HEK293 (cell line): Measurements from ENCODE around the gene PTPN6.

Source experiments
- GLI2 ChIP-seq: fragments of 450-650 bp; formaldehyde crosslinking; IDR thresholded peaks from 2 replicates; pipeline ENCODE4; 2017; ENCODE audit warnings: missing biosample characterization, missing genetic modification characterization, low read depth, borderline replicate concordance
- HOXC10 ChIP-seq: sonication (generic); formaldehyde crosslinking; IDR thresholded peaks from 2 replicates; pipeline ENCODE4 v1.8.1; 2023; ENCODE audit warnings: mild to moderate bottlenecking, missing genetic modification reagents
- KLF1 ChIP-seq: fragments of 450-650 bp; formaldehyde crosslinking; IDR thresholded peaks from 2 replicates; pipeline ENCODE4 v1.5.1; 2016; ENCODE audit warnings: missing biosample characterization, missing genetic modification characterization
- REPIN1 ChIP-seq: fragments of 450-650 bp; formaldehyde crosslinking; IDR thresholded peaks from 2 replicates; pipeline ENCODE4 v1.5.1; 2017; ENCODE audit warnings: missing biosample characterization, missing genetic modification characterization, low read depth
- SETDB1 ChIP-seq: IDR thresholded peaks from one replicate; pipeline ENCODE4 v1.6.1; 2017; ENCODE audit warnings: mild to moderate bottlenecking, low read length, moderate library complexity, mixed read lengths; ENCODE audit not compliant: insufficient read length
- SP3 ChIP-seq: fragments of 450-650 bp; formaldehyde crosslinking; IDR thresholded peaks from 2 replicates; pipeline ENCODE4 v1.5.1; 2016; ENCODE audit warnings: missing biosample characterization, missing genetic modification characterization
- ZBTB17 ChIP-seq: fragments of 450-650 bp; formaldehyde crosslinking; IDR thresholded peaks from 2 replicates; pipeline ENCODE4 v1.5.1; 2016; ENCODE audit warnings: missing biosample characterization, missing genetic modification characterization
- ZBTB7A ChIP-seq: fragments of 450-650 bp; formaldehyde crosslinking; IDR thresholded peaks from 2 replicates; pipeline ENCODE4 v1.5.1; 2016; ENCODE audit warnings: low read depth, missing biosample characterization, missing genetic modification characterization
- ZFP37 ChIP-seq: fragments of 450-650 bp; formaldehyde crosslinking; IDR thresholded peaks from 2 replicates; pipeline ENCODE4 v1.5.1; 2016; ENCODE audit warnings: missing biosample characterization, missing genetic modification characterization
- ZIC2 ChIP-seq: fragments of 450-650 bp; formaldehyde crosslinking; IDR thresholded peaks from 2 replicates; pipeline ENCODE4 v1.5.1; 2016; ENCODE audit warnings: missing biosample characterization, missing genetic modification characterization
- ZNF169 ChIP-seq: fragments of 450-650 bp; formaldehyde crosslinking; IDR thresholded peaks from 2 replicates; pipeline ENCODE4 v1.5.1; 2016; ENCODE audit warnings: missing biosample characterization, missing genetic modification characterization
- ZNF223 ChIP-seq: fragments of 450-650 bp; formaldehyde crosslinking; IDR thresholded peaks from 2 replicates; pipeline ENCODE4 v1.5.1; 2016; ENCODE audit warnings: missing biosample characterization, missing genetic modification characterization
- ZNF248 ChIP-seq: fragments of 450-650 bp; formaldehyde crosslinking; IDR thresholded peaks from 2 replicates; pipeline ENCODE4 v1.5.1; 2017; ENCODE audit warnings: missing biosample characterization, missing genetic modification characterization
- ZNF324 ChIP-seq: fragments of 450-650 bp; formaldehyde crosslinking; IDR thresholded peaks from 2 replicates; pipeline ENCODE4 v1.5.1; 2016; ENCODE audit warnings: missing biosample characterization, missing genetic modification characterization
- ZNF335 ChIP-seq: fragments of 450-650 bp; formaldehyde crosslinking; conservative IDR thresholded peaks from 2 replicates; pipeline ENCODE4 v1.5.1; 2016; ENCODE audit warnings: missing biosample characterization, missing genetic modification characterization
- ZNF341 ChIP-seq: fragments of 450-650 bp; formaldehyde crosslinking; IDR thresholded peaks from 2 replicates; pipeline ENCODE4; 2016; ENCODE audit warnings: low read depth, missing biosample characterization, missing genetic modification characterization
- ZNF37A ChIP-seq: fragments of 450-650 bp; IDR thresholded peaks from 2 replicates; pipeline ENCODE4 v1.5.1; 2018; ENCODE audit warnings: missing biosample characterization, missing genetic modification characterization
- ZNF560 ChIP-seq: fragments of 450-650 bp; formaldehyde crosslinking; IDR thresholded peaks from 2 replicates; pipeline ENCODE4 v1.5.1; 2017; ENCODE audit warnings: missing biosample characterization, missing genetic modification characterization, borderline replicate concordance
- ZNF596 ChIP-seq: fragments of 450-650 bp; IDR thresholded peaks from 2 replicates; pipeline ENCODE4 v1.5.0; 2018; ENCODE audit warnings: missing biosample characterization, mild to moderate bottlenecking, missing genetic modification characterization, moderate library complexity
- ZNF626 ChIP-seq: fragments of 450-650 bp; sonication (Bioruptor Pico); formaldehyde crosslinking; IDR thresholded peaks from 2 replicates; pipeline ENCODE4 v1.5.1; 2018; ENCODE audit warnings: missing biosample characterization, missing genetic modification characterization, inconsistent platforms
- ZNF654 ChIP-seq: fragments of 450-650 bp; formaldehyde crosslinking; IDR thresholded peaks from 2 replicates; pipeline ENCODE4 v1.5.1; 2016; ENCODE audit warnings: low read depth, missing biosample characterization, missing genetic modification characterization
- ZNF701 ChIP-seq: fragments of 450-650 bp; formaldehyde crosslinking; IDR thresholded peaks from 2 replicates; pipeline ENCODE4 v1.5.1; 2016; ENCODE audit warnings: missing biosample characterization, missing genetic modification characterization
- ZNF747 ChIP-seq: fragments of 450-650 bp; formaldehyde crosslinking; IDR thresholded peaks from 2 replicates; pipeline ENCODE4 v1.5.1; 2016; ENCODE audit warnings: missing biosample characterization, missing genetic modification characterization
- ZNF837 ChIP-seq: fragments of 450-650 bp; formaldehyde crosslinking; IDR thresholded peaks from 2 replicates; pipeline ENCODE4 v1.5.1; 2016; ENCODE audit warnings: missing biosample characterization, missing genetic modification characterization
- TF ChIP-seq, protein P1 (sequence below): fragments of 450-650 bp; formaldehyde crosslinking; IDR thresholded peaks from 2 replicates; pipeline ENCODE4 v1.5.1; 2016; ENCODE audit warnings: missing biosample characterization, missing genetic modification characterization
- TF ChIP-seq, protein P2 (sequence below): fragments of 450-650 bp; formaldehyde crosslinking; IDR thresholded peaks from 2 replicates; pipeline ENCODE4 v1.5.1; 2017; ENCODE audit warnings: missing biosample characterization, missing genetic modification characterization
- TF ChIP-seq, protein P3 (sequence below): fragments of 450-650 bp; IDR thresholded peaks from 2 replicates; pipeline ENCODE4 v1.5.1; 2018; ENCODE audit warnings: missing biosample characterization, missing genetic modification characterization
- TF ChIP-seq, protein P4 (sequence below): fragments of 450-650 bp; formaldehyde crosslinking; IDR thresholded peaks from 2 replicates; pipeline ENCODE4 v1.5.1; 2016; ENCODE audit warnings: missing biosample characterization, missing genetic modification characterization
- TF ChIP-seq, protein P5 (sequence below): fragments of 450-650 bp; formaldehyde crosslinking; IDR thresholded peaks from 2 replicates; pipeline ENCODE4 v1.5.1; 2016; ENCODE audit warnings: missing biosample characterization, missing genetic modification characterization

The PTPN6 gene

DNA sequence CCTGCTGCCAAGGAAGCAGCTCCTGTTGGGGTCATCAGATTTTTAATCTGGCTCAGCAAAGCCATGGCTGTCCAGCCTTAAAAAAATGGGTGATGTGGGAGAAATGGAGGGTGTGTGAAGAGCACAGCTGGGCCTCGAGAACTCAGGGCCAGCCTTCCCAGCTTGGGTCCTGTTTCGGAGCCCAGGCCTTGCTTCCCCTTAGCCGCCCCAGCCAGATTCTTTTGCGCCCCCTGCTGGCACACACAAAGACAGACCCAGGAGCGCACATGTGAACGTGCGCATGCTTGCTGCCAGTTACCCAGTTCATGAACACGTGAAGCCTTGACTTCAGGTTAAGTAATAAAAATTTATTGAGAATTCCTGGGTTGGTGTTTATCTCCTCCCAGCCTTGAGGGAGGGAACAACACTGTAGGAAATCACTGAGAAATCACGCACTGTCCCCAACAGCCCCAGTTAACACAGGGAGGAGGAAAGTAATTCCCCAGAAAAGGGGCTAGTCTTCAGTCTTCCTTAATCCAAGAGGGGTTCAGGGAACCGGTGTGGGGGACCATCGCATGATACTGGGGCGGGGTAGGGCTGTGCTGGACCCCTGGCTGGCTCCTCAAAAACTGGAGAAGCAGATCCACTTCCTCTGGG lies 14.0 kb downstream of the PTPN6 start (continued):
- TF ChIP-seq, protein P1, sequence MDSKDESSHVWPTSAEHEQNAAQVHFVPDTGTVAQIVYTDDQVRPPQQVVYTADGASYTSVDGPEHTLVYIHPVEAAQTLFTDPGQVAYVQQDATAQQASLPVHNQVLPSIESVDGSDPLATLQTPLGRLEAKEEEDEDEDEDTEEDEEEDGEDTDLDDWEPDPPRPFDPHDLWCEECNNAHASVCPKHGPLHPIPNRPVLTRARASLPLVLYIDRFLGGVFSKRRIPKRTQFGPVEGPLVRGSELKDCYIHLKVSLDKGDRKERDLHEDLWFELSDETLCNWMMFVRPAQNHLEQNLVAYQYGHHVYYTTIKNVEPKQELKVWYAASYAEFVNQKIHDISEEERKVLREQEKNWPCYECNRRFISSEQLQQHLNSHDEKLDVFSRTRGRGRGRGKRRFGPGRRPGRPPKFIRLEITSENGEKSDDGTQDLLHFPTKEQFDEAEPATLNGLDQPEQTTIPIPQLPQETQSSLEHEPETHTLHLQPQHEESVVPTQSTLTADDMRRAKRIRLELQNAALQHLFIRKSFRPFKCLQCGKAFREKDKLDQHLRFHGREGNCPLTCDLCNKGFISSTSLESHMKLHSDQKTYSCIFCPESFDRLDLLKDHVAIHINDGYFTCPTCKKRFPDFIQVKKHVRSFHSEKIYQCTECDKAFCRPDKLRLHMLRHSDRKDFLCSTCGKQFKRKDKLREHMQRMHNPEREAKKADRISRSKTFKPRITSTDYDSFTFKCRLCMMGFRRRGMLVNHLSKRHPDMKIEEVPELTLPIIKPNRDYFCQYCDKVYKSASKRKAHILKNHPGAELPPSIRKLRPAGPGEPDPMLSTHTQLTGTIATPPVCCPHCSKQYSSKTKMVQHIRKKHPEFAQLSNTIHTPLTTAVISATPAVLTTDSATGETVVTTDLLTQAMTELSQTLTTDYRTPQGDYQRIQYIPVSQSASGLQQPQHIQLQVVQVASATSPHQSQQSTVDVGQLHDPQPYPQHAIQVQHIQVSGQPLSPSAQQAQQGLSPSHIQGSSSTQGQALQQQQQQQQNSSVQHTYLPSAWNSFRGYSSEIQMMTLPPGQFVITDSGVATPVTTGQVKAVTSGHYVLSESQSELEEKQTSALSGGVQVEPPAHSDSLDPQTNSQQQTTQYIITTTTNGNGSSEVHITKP, result no peak
- TF ChIP-seq ZNF654 (tag by site-specific recombination), result peak; percentile 69
- TF ChIP-seq ZBTB7A (tag by site-specific recombination), result no peak
- TF ChIP-seq ZNF37A (tag by site-specific recombination), result no peak
- TF ChIP-seq ZNF596 (tag by site-specific recombination), result no peak
- no peak for TF ChIP-seq ZNF223
- TF ChIP-seq, protein P2, sequence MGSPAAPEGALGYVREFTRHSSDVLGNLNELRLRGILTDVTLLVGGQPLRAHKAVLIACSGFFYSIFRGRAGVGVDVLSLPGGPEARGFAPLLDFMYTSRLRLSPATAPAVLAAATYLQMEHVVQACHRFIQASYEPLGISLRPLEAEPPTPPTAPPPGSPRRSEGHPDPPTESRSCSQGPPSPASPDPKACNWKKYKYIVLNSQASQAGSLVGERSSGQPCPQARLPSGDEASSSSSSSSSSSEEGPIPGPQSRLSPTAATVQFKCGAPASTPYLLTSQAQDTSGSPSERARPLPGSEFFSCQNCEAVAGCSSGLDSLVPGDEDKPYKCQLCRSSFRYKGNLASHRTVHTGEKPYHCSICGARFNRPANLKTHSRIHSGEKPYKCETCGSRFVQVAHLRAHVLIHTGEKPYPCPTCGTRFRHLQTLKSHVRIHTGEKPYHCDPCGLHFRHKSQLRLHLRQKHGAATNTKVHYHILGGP, result no peak
- peak; percentile 89 for TF ChIP-seq ZNF335
- TF ChIP-seq ZNF248 (tag by site-specific recombination), result no peak
- TF ChIP-seq ZNF701 (tag by site-specific recombination), result no peak
- TF ChIP-seq ZFP37, result peak; percentile 68; the same call in 1 of the 2 replicates
- TF ChIP-seq ZNF169, result no peak
- TF ChIP-seq ZNF747 (tag by site-specific recombination), result no peak
- no peak for TF ChIP-seq ZNF626 (tag by site-specific recombination)
- TF ChIP-seq KLF1, result peak; percentile 9; the same call in 1 of the 2 replicates
- TF ChIP-seq ZNF560 (tag by site-specific recombination), result no peak
- peak; percentile 25; the same call in 1 of the 2 replicates for TF ChIP-seq SP3 (tag by site-specific recombination)
- no peak for TF ChIP-seq SETDB1
- TF ChIP-seq ZNF324 (tag by site-specific recombination), result no peak
- no peak for TF ChIP-seq HOXC10 (CRISPR knock-in tag)
- no peak for TF ChIP-seq ZNF837 (tag by site-specific recombination)
- TF ChIP-seq GLI2, result no peak
- peak; percentile 50 for TF ChIP-seq ZNF341 (tag by site-specific recombination)
- TF ChIP-seq, protein P3, sequence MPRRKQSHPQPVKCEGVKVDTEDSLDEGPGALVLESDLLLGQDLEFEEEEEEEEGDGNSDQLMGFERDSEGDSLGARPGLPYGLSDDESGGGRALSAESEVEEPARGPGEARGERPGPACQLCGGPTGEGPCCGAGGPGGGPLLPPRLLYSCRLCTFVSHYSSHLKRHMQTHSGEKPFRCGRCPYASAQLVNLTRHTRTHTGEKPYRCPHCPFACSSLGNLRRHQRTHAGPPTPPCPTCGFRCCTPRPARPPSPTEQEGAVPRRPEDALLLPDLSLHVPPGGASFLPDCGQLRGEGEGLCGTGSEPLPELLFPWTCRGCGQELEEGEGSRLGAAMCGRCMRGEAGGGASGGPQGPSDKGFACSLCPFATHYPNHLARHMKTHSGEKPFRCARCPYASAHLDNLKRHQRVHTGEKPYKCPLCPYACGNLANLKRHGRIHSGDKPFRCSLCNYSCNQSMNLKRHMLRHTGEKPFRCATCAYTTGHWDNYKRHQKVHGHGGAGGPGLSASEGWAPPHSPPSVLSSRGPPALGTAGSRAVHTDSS, result no peak
- TF ChIP-seq, protein P4, sequence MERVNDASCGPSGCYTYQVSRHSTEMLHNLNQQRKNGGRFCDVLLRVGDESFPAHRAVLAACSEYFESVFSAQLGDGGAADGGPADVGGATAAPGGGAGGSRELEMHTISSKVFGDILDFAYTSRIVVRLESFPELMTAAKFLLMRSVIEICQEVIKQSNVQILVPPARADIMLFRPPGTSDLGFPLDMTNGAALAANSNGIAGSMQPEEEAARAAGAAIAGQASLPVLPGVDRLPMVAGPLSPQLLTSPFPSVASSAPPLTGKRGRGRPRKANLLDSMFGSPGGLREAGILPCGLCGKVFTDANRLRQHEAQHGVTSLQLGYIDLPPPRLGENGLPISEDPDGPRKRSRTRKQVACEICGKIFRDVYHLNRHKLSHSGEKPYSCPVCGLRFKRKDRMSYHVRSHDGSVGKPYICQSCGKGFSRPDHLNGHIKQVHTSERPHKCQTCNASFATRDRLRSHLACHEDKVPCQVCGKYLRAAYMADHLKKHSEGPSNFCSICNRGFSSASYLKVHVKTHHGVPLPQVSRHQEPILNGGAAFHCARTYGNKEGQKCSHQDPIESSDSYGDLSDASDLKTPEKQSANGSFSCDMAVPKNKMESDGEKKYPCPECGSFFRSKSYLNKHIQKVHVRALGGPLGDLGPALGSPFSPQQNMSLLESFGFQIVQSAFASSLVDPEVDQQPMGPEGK (tag by site-specific recombination), result peak; percentile 54
- no peak for TF ChIP-seq REPIN1 (tag by site-specific recombination)
- TF ChIP-seq ZIC2 (tag by site-specific recombination), result peak; percentile 92
- TF ChIP-seq, protein P5, sequence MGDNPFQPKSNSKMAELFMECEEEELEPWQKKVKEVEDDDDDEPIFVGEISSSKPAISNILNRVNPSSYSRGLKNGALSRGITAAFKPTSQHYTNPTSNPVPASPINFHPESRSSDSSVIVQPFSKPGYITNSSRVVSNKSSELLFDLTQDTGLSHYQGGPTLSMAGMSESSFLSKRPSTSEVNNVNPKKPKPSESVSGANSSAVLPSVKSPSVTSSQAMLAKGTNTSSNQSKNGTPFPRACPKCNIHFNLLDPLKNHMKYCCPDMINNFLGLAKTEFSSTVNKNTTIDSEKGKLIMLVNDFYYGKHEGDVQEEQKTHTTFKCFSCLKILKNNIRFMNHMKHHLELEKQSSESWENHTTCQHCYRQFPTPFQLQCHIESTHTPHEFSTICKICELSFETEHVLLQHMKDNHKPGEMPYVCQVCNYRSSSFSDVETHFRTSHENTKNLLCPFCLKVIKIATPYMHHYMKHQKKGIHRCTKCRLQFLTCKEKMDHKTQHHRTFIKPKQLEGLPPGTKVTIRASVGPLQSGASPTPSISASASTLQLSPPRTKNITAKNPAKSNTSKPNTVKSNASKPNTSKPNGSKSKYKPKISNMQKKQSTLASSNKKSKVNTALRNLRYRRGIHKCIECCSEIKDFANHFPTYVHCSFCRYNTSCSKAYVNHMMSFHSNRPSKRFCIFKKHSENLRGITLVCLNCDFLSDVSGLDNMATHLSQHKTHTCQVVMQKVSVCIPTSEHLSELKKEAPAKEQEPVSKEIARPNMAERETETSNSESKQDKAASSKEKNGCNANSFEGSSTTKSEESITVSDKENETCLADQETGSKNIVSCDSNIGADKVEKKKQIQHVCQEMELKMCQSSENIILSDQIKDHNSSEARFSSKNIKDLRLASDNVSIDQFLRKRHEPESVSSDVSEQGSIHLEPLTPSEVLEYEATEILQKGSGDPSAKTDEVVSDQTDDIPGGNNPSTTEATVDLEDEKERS (tag by site-specific recombination), result no peak
- peak; percentile 62 for TF ChIP-seq ZBTB17
